GM12874 (cell line): ENCODE data around the gene ANP32A.

ENCODE experiments used
- TF ChIP-seq, protein P1 (sequence below): IDR thresholded peaks from 2 replicates; pipeline ENCODE4 v1.5.1; 2011; ENCODE audit warnings: low read depth, mild to moderate bottlenecking, control low read depth, low read length, moderate library complexity; ENCODE audit not compliant: insufficient read depth

ANP32A gene

DNA sequence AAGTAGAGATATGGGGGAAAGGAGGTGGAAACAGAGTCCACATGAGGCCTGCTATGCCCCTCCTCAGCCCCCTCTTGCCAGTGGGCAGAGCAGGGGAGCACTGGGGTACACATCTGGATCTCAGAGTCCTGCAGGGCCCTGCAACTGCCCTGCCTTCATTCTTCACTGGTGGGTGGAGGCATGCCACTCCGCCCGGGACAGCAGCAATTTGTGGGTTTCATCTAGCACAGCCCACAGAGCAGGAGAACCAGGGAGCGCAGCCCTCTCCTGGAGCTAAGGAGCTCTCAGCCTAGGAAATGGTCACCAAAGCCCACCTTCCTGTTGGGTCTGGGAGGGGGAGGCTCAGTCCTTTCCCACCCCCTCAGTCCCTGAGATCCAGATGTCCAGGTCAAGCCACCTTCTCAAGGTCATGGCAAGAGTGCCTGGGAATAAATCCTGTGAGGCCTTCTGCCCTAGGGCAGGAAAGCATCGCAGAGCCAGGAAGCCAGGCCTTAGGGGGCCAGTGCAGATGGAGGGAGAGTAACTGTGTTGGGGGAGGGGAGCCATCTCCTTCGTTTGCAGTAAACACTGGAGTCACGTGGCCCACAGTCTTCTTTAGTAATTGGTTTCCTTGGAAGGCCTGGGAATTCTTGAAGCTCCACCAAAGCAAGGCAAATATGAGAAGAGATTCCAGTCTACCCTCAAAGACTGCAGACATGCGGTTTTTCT lies 31.0 kb downstream of the ANP32A start:
- TF ChIP-seq, protein P1, sequence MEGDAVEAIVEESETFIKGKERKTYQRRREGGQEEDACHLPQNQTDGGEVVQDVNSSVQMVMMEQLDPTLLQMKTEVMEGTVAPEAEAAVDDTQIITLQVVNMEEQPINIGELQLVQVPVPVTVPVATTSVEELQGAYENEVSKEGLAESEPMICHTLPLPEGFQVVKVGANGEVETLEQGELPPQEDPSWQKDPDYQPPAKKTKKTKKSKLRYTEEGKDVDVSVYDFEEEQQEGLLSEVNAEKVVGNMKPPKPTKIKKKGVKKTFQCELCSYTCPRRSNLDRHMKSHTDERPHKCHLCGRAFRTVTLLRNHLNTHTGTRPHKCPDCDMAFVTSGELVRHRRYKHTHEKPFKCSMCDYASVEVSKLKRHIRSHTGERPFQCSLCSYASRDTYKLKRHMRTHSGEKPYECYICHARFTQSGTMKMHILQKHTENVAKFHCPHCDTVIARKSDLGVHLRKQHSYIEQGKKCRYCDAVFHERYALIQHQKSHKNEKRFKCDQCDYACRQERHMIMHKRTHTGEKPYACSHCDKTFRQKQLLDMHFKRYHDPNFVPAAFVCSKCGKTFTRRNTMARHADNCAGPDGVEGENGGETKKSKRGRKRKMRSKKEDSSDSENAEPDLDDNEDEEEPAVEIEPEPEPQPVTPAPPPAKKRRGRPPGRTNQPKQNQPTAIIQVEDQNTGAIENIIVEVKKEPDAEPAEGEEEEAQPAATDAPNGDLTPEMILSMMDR, result no peak

DNA sequence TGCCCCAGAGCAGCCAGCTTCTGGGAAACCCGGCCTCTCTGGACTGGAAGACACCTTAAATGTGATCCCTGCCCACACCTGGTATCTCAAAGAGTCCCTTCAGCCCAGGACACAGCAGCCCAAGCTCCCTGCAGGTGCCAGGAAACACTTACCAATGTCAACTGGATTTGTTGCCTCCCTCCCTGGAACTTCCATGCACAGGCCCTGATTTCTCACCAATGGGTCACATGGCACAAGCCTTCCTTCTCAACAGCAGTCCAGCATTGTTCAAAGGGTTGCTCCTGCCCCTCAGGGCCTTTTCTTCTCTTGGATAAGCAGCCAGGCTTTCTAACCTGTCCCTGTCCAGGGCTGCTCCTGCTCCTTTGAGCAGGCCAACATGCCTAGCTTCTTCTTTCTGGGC lies 31.6 kb downstream of the ANP32A start:
- TF ChIP-seq, protein P1, result no peak

DNA sequence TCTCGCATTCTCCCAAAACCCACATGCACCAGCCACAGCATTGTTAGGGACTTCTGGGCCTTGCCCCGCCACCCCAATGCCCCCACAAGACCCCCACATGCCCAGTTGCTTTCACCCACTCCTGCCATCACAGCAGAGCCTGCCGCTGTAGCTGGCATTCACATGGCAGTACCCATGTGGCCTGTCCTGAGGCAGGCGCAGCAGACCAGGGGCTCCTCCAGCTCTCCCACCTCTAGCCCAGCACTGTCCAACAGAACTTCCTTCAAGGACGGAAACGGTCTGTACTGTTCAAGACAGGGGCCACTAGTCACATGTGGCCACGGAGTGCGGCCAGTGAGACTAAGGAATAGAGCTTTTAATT lies 32.5 kb downstream of the ANP32A start:
- TF ChIP-seq, protein P1, result no peak

DNA sequence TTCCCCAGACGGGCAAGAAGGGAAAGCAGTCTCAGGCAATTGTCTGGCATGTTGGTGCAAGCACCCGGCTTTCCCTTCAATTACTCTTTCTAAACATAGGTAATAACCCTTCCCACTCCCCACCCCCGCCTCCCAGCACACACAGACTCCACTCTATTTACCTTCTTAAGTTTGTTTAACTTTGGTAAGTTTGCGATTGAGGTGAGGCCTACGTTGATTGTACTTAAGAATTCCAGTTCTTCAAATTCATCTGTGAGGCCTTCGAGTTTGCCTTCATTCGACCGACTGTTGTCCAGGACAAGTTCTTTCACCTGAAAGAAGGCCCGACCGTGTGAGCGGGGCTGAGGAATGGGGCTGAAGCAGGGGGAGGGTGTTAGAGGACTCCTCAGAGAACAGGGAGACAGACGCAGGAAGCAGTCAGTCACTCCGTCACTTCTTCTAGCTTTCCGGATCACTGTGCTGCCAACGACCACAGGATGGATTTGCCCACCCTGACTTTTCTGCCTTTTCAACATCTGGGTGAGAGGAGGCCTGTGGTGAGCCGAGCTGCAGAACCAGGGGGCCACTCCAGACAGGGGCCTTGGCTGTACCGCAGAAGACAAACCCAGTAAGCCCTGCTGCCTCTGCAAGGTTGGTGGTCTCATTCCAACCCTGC lies 33.0 kb downstream of the ANP32A start:
- TF ChIP-seq, protein P1, result no peak

DNA sequence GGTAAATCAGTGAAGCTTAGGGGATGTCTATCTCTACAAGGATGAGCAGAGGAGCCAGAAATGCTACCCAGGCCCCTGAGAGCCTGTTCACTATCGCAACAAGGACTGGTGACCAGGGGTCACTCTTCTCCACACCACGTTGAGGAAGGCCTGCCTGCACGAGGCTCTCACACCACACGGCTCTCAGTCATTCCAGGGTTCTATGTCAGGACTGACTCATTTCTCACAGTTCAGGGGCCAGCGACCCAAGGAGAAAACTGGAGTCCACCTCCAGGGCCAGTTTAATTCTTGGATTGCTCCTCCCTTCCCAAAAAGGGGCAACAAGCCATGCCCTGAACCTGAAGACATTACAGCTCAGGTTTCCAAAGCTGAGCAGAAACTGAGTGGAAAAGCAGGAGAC lies 33.9 kb downstream of the ANP32A start:
- TF ChIP-seq, protein P1, result no peak

DNA sequence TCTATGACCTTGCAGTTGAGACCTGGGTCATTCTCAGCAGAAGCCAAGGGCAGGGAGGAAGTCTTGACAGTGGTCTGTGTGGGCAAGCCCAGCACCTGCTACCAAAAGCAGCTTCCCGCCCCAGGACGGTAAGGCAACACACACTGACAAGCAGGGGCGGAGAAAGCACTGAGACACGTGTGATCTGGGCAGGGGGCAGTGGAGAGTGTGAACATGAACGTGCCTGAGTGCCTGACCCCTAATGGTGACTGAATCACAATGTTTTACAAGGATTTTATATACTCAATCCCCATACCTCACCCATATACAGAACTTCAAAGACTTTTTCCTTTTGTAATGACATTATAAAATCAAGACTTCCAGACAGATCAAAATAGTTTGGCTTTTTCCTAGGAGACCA lies 35.2 kb downstream of the ANP32A start:
- TF ChIP-seq, protein P1, result no peak

DNA sequence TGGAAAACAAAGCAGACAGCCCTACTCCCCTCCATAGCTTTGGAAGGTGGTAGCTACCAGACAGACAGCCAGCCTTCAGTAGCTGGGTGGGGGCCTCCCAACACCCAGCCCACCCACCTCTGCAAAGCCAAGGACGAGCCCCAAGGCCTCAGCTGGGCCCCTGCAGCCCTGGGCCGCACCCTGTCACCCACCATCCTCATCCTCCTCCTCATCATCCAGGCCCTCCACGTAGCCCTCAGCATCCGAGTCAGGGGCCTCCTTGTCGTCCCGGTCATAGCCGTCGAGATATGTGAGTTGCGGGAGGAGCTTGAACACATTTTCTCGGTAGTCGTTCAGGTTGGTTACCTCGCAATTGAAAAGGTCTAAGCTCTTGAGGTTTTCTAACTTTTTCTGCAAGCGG lies 36.5 kb downstream of the ANP32A start:
- TF ChIP-seq, protein P1, result no peak
